A549 treated with CpdA at 1 μM for 4 hours (cell line): ENCODE measurements around the gene SLC9B2. TPM values are rescaled to one million over a fixed set of nuclear protein-coding genes. Genes with fewer than 3 reads are reported as not detected.

Experiments used
- total RNA-seq: library from RNA; stranded (reverse); fragments of 200-300 nt; extraction: Qiagen RNA extraction; gene quantifications from 5 replicates; pipeline ENCODE4 v1.2.3, GENCODE V29; 2022; ENCODE audit warnings: low read depth

Gene SLC9B2, protein sequence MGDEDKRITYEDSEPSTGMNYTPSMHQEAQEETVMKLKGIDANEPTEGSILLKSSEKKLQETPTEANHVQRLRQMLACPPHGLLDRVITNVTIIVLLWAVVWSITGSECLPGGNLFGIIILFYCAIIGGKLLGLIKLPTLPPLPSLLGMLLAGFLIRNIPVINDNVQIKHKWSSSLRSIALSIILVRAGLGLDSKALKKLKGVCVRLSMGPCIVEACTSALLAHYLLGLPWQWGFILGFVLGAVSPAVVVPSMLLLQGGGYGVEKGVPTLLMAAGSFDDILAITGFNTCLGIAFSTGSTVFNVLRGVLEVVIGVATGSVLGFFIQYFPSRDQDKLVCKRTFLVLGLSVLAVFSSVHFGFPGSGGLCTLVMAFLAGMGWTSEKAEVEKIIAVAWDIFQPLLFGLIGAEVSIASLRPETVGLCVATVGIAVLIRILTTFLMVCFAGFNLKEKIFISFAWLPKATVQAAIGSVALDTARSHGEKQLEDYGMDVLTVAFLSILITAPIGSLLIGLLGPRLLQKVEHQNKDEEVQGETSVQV
- 6.7 to 9.9 TPM (median 7.9 TPM) in 5 replicates for total RNA-seq

DNA sequence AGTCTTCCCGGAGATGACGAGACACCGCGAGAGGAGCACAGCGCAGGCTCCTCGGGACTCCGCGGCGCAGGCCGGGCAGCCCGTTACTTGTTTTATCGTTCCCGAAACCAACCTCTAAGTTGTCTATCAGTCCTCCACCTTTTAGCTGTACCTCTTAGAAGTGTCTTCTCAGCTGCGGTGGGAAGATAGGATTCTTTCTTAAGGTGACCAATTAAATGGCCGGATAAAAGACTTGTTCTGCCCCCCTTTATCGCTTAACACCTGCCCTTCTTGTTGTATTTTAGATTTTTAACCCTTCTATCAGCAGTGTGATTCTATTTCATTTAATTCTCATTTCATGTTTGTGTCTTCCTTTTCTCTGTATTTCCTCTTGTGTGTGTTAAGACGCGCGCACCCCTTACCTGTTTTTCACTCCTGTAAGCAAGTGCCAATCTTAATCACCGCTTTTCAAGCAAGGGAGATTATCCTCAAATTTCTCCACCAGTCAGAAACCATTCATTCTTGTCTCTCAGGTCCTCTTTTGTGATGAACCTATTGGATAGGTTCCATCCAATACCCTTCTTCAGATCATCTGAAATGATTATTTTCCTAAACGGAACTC, at the start of gene SLC9B2:
Gene SLC9B2, minus strand, starts transcription at position 15 of the 601 bp plus-strand sequence. CDS start 9,211 bp downstream, outside the sequence.

DNA sequence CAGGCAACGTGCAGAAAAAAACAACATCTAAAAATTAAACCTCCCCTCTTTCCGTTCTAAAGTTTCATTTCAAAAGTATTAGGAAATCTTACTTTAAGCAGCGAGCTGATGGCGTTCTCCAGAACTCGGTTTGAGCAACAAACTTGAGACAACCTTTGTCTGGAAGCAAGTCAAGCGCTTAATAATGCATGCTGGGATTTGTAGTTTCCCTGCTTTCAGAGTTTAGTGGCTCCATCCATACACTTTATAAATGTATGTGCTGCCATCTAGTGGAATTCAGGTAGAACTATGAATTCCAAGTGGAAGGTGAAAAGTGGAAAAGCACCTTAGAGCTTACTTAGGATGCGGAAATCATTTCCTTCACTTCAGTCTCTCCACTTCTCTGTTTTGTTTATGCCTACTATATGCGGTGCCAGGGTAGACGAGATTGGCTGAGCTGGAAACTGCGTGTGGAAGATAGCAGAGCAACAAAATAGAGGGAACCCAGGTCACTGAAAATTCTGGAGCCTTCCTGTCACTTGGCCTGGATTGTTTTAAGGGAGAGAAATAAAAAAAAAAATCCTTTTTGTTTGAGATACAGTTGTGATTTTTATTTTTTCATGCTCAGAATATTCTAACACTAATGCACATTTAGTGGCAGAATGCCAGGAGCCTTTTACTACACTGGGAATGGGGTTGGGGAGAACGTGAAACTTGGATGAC, 23.3 kb upstream of the SLC9B2 start, which contains the start of gene BDH2:
Gene BDH2, minus strand, starts transcription at position 144 of the 702 bp plus-strand sequence. CDS start 3,580 bp downstream, outside the sequence.

DNA sequence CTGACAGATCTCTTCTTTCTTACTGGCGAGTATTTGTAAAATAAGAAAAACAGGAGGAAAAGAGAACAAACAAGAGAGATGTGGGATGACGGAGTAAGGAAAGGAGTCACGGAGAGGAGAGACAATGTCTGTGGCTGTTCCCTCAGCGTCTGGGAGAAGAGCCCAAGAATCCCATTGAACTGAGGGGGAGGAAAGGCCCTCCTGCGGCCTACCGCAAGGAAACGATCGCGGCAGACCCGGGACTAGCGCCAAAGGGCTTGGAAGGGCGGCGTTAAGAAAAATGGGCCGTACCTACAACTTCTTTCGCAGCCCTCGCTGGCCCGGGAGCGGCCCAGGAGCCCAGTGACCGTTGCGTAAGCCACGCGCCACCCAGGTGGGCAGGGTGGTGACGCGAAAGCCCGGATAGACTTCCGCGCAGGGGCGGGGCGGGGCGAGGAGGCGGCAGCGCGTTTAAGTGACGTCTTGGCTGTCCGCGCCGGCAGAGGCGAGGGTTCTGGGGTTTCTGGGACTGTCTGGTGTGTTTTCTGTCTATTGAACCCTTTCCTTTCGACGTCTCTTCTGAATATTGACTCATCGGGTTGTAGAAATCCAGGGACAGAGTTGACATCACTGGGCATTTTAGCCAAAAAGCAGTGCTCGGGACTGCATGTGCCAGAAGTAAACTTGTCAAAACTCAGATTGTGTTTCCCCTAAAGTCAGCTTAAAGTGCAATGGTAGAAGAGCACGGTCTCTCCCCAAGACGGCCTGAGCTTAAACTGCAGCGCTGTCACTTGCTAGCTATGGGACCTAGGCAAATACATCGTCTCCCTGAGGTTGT, 57.0 kb downstream of the SLC9B2 start, which contains the start of gene SLC9B1:
Gene SLC9B1, minus strand, starts transcription at position 398 of the 817 bp plus-strand sequence. CDS start 27,994 bp downstream, outside the sequence.

Other genes with a start within 250 kb of the SLC9B2 start
- gene UBE2D3, start 249.2 kb downstream of the SLC9B2 start, total RNA-seq, result 214 to 230 TPM (median 228 TPM) in 5 replicates
- 35.9 to 48.3 TPM (median 41.2 TPM) in 5 replicates for gene CISD2, start 207.8 kb downstream of the SLC9B2 start, total RNA-seq
- gene SLC9B1, start 57.1 kb downstream of the SLC9B2 start, total RNA-seq, result 0.07 to 0.15 TPM in 2 of 5 replicates, not detected in the others
- gene BDH2, start 23.1 kb upstream of the SLC9B2 start, total RNA-seq, result 7.7 to 10.4 TPM (median 8.2 TPM) in 5 replicates
- 5.8 to 10.4 TPM (median 7.5 TPM) in 5 replicates for gene CENPE, start 121.6 kb upstream of the SLC9B2 start, total RNA-seq